K562 (cell line): ENCODE data around the gene CCP110. TPM values are rescaled to one million over a fixed set of nuclear protein-coding genes. Genes with fewer than 3 reads are reported as not detected.
A peak's percentile ranks its signal among the peaks of the same experiment; 100 is the strongest.

Experiments used
- AFF1 ChIP-seq, 2 experiments: fragments of 450-650 bp; IDR thresholded peaks; 2 replicates each; pipeline ENCODE4 v1.6.1; 2018; ENCODE audit warnings: mild to moderate bottlenecking in 2 of 2, low read depth in 1 of 2; ENCODE audit not compliant: partially characterized antibody in 2 of 2
- ATF4 ChIP-seq: fragments of 450-650 bp; formaldehyde crosslinking; IDR thresholded peaks from 2 replicates; pipeline ENCODE4 v1.4.0; 2022; ENCODE audit warnings: mild to moderate bottlenecking, moderate library complexity
- CBX3 ChIP-seq, 2 experiments: IDR thresholded peaks; 1 replicate in 1 of 2; 2 replicates in 1 of 2; pipeline ENCODE4 v1.6.1; 2012; ENCODE audit warnings: inconsistent platforms in 2 of 2, low read length in 2 of 2, borderline replicate concordance in 1 of 2, control low read depth in 1 of 2
- CCNT2 ChIP-seq: IDR thresholded peaks from 2 replicates; pipeline ENCODE4 v1.6.1; 2011; ENCODE audit warnings: borderline replicate concordance, low read depth, mild to moderate bottlenecking, moderate library complexity, mixed read lengths, low read length; ENCODE audit not compliant: insufficient read length; ENCODE audit errors: extremely low read depth
- HDAC1 ChIP-seq, 2 experiments: fragments of 450-650 bp; IDR thresholded peaks; 2 replicates each; pipeline ENCODE4 v1.6.1; 2016 to 2017; ENCODE audit warnings: inconsistent platforms in 1 of 2, mild to moderate bottlenecking in 1 of 2, moderate library complexity in 1 of 2
- KLF10 ChIP-seq: fragments of 250-450 bp; sonication (Bioruptor Pico); IDR thresholded peaks from 2 replicates; pipeline ENCODE4 v1.6.1; 2021; ENCODE audit warnings: matching md5 sums
- PPARD ChIP-seq: fragments of 250-450 bp; sonication (Bioruptor Pico); IDR thresholded peaks from 2 replicates; pipeline ENCODE4 v1.8.0; 2022; ENCODE audit warnings: inconsistent platforms, mild to moderate bottlenecking, moderate library complexity
- RFX7 ChIP-seq: fragments of 250-450 bp; sonication (Bioruptor Pico); IDR thresholded peaks from 2 replicates; pipeline ENCODE4 v1.5.1; 2021; ENCODE audit warnings: mild to moderate bottlenecking
- TFAP4 ChIP-seq: sonication (generic); formaldehyde crosslinking; IDR thresholded peaks from 2 replicates; pipeline ENCODE4 v1.8.0; 2022; ENCODE audit warnings: missing genetic modification reagents, mild to moderate bottlenecking, moderate library complexity, borderline replicate concordance
- WHSC1 ChIP-seq: IDR thresholded peaks from one replicate; pipeline ENCODE4 v1.6.1; 2012; ENCODE audit warnings: low read length, control low read depth, inconsistent platforms
- ZNF165 ChIP-seq: fragments of 250-450 bp; sonication (Bioruptor Pico); IDR thresholded peaks from 2 replicates; pipeline ENCODE4 v1.4.0; 2020; ENCODE audit warnings: borderline replicate concordance
- ZNF512 ChIP-seq: IDR thresholded peaks from 2 replicates; pipeline ENCODE4 v1.6.1; 2016; ENCODE audit warnings: missing genetic modification characterization, missing compliant biosample characterization
- ZNF79 ChIP-seq: fragments of 250-450 bp; sonication (Bioruptor Pico); IDR thresholded peaks from 2 replicates; pipeline ENCODE4 v1.4.0; 2020; ENCODE audit warnings: low read depth, mild to moderate bottlenecking, moderate library complexity
- polyA plus RNA-seq, 8 experiments: library from polyadenylated mRNA; depleted of rRNA in 4 of 8; stranded (reverse) in 5 of 8; unstranded in 3 of 8; fragments of >200 nt; fragmentation: Nextera tagmentation in 2 of 8; fragmentation: Illumina TruSeq in 1 of 8; extraction: Ambion mirVana in 2 of 8; extraction: Trizol in 1 of 8; gene quantifications; 2 replicates each; pipeline versions ENCODE4 v1.2.1 to v1.2.3, GENCODE V29; 2011 to 2014; ENCODE audit warnings: inconsistent platforms in 1 of 8, missing spikeins in 1 of 8
- total RNA-seq, 7 experiments: library from RNA; depleted of rRNA in 6 of 7; stranded (reverse); fragments of >200 nt in 6 of 7; fragmentation: Illumina TruSeq in 2 of 7; extraction: Trizol in 2 of 7; gene quantifications; 2 replicates each; pipeline versions ENCODE4 v1.2.1 to v1.2.3, GENCODE V29; 2011 to 2021; ENCODE audit warnings: low replicate concordance in 1 of 7
- TF ChIP-seq, protein P1 (sequence below): sonication (generic); formaldehyde crosslinking; IDR thresholded peaks from 2 replicates; pipeline ENCODE4 v1.8.1; 2023; ENCODE audit warnings: mild to moderate bottlenecking, missing genetic modification reagents

The CCP110 gene
- total and polyA plus RNA-seq, 9 of the 15 experiments (the other 6 are each of a cell fraction or from before 2014, with no cell fraction given) = 3.5 to 16.1 (median 12.1) TPM

DNA sequence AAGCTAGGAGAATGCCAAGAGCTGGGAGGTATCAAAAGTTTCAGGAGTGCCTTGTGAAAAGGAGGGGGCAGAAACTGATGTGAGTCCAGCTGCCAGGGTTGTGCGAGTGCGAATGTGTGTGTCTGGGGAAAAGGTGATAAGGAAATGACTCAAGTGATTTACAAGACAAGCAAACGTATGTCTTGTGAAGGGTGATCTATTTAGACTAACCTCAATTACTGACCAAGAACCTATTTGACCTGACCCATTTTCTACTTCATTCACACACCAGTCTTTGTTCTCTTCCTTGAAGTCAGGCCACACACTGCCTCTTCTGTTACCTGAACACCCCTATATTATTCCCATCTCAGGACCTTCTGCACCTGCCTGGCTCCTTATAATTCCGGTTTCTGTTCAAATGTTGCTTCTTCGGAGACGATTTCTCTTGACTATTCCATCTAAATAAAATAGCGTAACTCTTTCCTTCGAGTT is 2.8 kb upstream of the CCP110 start (continued):
- TF ChIP-seq, protein P1, sequence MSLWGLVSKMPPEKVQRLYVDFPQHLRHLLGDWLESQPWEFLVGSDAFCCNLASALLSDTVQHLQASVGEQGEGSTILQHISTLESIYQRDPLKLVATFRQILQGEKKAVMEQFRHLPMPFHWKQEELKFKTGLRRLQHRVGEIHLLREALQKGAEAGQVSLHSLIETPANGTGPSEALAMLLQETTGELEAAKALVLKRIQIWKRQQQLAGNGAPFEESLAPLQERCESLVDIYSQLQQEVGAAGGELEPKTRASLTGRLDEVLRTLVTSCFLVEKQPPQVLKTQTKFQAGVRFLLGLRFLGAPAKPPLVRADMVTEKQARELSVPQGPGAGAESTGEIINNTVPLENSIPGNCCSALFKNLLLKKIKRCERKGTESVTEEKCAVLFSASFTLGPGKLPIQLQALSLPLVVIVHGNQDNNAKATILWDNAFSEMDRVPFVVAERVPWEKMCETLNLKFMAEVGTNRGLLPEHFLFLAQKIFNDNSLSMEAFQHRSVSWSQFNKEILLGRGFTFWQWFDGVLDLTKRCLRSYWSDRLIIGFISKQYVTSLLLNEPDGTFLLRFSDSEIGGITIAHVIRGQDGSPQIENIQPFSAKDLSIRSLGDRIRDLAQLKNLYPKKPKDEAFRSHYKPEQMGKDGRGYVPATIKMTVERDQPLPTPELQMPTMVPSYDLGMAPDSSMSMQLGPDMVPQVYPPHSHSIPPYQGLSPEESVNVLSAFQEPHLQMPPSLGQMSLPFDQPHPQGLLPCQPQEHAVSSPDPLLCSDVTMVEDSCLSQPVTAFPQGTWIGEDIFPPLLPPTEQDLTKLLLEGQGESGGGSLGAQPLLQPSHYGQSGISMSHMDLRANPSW (CRISPR knock-in tag) = no peak
- TF ChIP-seq RFX7 (CRISPR knock-in tag) = no peak
- no peak for TF ChIP-seq ZNF165 (CRISPR knock-in tag)
- TF ChIP-seq CCNT2 = peak; percentile 96
- no peak for TF ChIP-seq KLF10 (CRISPR knock-in tag)
- TF ChIP-seq TFAP4 = peak; percentile 67
- TF ChIP-seq ZNF79 (CRISPR knock-in tag) = no peak
- TF ChIP-seq HDAC1 (IDR thresholded peaks at IDR 0.05) = peak; percentile 28 to 94; a peak in 2 of 4 replicates
- peak; percentile 36 to 84 for TF ChIP-seq AFF1 (IDR thresholded peaks at IDR 0.05; ENCODE audit: low read depth in 1 of 2, partially characterized antibody in 2 of 2)
- no peak for TF ChIP-seq PPARD (CRISPR knock-in tag)
- TF ChIP-seq ZNF512 (tag) = no peak
- TF ChIP-seq ATF4 = no peak
- no peak for TF ChIP-seq WHSC1
- TF ChIP-seq CBX3 (IDR thresholded peaks at IDR 0.05; ENCODE audit: borderline replicate concordance in 1 of 2, low read length in 2 of 2) = 0 out of 3 replicates have a peak, but pooled peaks of 1 of the 2 experiments have one; percentile 58
